Omental fat pad (tissue), 4 donors: Measurements from ENCODE around the gene FCER1G. TPM values are rescaled to one million over a fixed set of nuclear protein-coding genes. Genes with fewer than 3 reads are reported as not detected.

Experiments
- ATAC-seq: fragments of 150-250 bp; one replicate; pipeline ENCODE4 v1.9.1; 2016; ENCODE audit warnings: mild to moderate bottlenecking, moderate library complexity; ENCODE audit not compliant: low FRiP score
- DNase-seq: peaks from one replicate; pipeline ENCODE4 v3.0.0-alpha.2; 2019; ENCODE audit warnings: low spot score
- total RNA-seq, 4 donors: library from RNA; depleted of rRNA; stranded (reverse); fragments of >200 nt; gene quantifications; one replicate each; pipeline ENCODE4 v1.1.0, GENCODE V29; 2016
- TF ChIP-seq, protein P1 (sequence below), 3 donors: fragments of 450-650 bp; IDR thresholded peaks; one replicate each; pipeline ENCODE4 v1.5.1; 2016 to 2017; ENCODE audit warnings: antibody characterized with exemption in 3 of 3, mild to moderate bottlenecking in 3 of 3, moderate library complexity in 2 of 3

The FCER1G gene
- total RNA-seq, 4 donors from 2014 or later = 96.3 to 346 (median 179) TPM

DNA sequence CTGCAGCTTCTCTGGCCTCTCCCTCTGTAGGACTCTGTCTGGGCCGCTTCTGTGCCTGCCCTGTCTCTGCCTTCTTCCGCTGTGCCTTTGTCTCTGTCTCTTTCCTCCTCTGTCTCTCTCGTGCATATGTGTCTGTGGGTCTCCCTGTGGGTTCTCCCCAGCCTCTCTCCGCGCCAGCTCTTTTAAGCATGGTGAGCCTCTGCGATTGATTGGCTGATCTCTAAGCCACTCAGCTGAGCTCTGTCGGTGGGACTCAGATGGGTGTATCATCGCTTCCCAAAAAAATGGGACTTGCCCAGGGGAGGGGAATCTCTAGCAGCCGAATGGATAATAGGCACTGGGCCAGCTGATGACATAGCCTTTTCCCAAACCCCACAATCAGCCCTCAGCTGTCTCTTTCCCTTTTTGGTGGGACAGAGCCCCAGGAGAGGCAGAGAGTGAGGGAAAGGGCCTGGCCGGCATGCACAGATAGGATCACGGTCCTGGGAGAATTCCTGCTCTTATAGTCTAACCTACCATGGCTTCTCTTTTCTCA, 16.1 kb upstream of the FCER1G start, which contains the start of gene ADAMTS4:
TSS of gene ADAMTS4 (minus strand) at position 158 of the 535 bp plus-strand sequence. CDS start 427 bp downstream, outside the sequence.
- TF ChIP-seq, protein P1, sequence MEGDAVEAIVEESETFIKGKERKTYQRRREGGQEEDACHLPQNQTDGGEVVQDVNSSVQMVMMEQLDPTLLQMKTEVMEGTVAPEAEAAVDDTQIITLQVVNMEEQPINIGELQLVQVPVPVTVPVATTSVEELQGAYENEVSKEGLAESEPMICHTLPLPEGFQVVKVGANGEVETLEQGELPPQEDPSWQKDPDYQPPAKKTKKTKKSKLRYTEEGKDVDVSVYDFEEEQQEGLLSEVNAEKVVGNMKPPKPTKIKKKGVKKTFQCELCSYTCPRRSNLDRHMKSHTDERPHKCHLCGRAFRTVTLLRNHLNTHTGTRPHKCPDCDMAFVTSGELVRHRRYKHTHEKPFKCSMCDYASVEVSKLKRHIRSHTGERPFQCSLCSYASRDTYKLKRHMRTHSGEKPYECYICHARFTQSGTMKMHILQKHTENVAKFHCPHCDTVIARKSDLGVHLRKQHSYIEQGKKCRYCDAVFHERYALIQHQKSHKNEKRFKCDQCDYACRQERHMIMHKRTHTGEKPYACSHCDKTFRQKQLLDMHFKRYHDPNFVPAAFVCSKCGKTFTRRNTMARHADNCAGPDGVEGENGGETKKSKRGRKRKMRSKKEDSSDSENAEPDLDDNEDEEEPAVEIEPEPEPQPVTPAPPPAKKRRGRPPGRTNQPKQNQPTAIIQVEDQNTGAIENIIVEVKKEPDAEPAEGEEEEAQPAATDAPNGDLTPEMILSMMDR (IDR thresholded peaks at IDR 0.05) = no peak
- ATAC-seq (peak; percentile 46), DNase-seq (peak; percentile 78)

DNA sequence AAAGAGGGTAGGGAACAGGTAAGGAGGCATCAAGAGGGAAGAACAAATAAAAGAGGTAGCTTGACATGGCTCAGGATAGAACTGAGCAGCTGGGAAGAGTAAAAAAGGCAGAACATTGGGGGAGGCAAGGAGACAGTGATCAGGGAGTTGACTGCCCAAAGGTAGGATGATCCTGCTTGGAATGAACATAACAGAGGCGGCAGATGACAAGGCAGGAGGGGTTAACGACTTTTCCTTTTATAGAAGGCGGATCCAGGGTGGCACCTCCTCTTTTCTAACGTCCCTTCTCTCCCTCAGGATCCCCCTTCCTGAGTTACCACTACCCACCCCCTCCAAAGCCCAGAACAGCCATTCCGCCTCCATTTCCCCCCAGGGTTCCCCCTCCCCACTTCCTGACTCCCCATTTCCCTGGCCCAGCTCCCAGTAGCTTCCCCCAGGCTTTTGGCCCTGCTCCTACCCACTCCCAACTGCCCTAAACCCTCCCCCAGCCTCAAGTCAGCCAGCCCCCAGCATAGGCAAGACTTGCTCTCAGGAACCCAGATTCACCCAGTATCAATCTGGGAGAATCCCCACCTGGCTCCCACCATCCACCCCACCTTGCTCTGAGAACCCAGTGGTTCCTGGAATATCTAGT, 15.5 kb upstream of the FCER1G start:
- TF ChIP-seq, protein P1 (IDR thresholded peaks at IDR 0.05) = no peak
- DNase-seq = no peak
- ATAC-seq = no peak

DNA sequence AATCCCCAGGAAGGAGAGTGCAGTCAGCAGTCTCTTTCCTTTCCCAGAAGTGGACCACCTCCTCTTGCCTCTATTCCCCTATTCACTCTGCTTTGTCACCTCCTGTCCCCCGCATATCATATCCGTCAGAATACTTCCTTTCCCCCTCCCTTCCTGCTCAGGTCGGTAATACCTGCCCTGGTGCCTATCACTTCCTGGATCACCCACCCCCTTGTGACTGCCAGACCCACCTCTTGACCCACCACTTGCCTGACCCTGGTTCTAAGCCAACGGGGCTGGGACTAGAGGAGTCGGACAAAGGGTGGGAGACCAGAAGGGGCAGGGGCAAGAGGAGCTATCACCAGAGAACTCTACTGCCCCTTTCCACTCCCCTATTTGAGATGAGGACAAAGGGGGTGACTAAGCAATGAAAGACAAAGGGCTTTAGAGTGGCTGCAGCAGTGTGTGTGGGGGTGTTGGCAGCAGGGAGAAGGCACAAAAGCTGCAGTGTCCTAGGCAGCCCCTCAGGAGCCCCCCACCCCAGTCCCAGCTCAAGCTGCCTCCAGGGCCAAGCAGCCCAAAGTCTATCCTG, 14.6 kb upstream of the FCER1G start:
- TF ChIP-seq, protein P1 (IDR thresholded peaks at IDR 0.05) = no peak
- DNase-seq (no peak), ATAC-seq (no peak)

DNA sequence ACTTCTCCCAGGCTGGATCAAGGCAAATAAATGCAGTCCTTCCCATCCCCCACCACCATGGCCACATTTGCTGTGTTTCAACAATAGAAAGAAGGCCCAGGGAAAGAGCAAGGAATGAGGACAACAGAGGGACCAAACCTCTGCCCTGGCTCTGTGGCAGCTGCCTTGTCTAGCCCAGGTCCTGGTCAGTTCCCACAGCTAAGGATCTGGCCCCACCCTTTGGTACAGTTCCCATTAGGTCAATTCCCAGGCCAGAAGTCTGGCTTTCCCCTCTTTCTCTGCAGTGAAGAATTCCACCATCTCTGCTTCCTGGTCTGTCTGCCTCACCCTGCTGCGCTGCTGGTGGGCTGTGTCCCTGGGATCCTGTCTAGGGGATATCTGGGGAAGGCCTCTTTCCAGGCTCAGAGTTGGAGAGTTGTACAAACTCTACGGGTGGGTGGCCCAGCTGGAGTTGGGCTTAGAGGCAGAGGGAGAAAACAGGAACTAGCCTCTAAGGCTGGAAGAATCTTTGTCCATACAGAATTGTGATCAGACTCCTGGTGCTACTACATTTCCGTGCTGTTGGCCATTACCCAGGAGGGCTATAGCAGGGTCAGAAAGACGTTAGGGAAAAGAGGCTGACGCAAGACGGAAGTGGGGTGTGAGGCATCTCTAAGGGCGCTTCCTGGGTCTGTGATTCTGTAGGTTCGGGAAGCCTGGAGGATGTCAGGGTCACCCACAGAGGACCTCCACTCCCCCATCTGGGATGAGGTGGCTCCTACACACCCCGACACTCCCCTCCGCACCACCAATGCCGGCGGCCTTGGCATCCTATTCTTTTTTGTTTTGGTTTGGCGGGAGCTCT, 13.9 kb upstream of the FCER1G start:
- TF ChIP-seq, protein P1 (IDR thresholded peaks at IDR 0.05) = no peak
- peak; percentile 76 for ATAC-seq
- peak; percentile 57 for DNase-seq

DNA sequence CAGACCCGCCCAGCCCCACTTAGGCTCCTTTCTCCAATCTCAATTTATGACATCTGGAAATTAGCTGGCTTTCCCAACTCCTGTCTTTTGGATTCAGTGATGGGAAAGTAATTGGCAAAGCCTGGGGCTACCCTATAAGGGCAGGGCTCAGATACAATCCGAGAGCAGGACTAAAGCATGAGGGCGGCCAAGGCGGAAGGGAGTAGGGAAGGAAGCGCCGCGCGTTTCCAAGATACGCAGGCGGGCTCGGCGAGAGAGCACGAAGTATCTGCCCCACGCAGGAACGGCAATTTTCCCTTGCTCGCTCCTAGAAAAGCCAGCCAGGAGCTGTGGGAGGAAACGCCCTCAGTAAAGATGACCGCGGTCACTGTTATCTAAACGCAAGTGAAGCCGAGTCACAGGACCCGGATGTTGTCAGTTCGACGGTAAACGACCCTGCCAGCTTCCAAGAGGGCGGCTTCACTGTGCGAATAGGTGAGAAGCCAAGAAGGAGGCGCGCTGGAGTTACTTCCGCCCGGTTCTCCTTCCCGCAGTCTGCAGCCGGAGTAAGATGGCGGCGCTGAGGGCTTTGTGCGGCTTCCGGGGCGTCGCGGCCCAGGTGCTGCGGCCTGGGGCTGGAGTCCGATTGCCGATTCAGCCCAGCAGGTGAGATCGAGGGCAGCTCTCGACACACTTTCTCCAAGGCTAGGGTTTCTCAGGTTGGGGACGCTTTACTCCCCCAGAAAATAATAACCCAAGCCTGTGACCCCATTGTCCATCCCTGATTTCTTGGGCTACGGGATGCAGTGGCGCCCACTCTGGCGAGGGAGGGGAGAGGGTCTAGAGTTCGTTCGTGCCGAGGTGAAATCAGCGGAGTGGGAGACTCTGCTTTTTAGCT, 13.0 kb upstream of the FCER1G start, which contains the start of gene NDUFS2:
TSS of gene NDUFS2 (plus strand) at position 532 of the 877 bp plus-strand sequence. CDS start at position 551, 19 bp downstream.
- DNase-seq = peak; percentile 94
- ATAC-seq = peak; percentile 74
- TF ChIP-seq, protein P1 (IDR thresholded peaks at IDR 0.05) = no peak
